GM23248 (cell line): Measurements from ENCODE around the gene SLC36A4.

Source experiments
- EZH2 ChIP-seq: fragments of 200-600 bp; sonication (generic); IDR thresholded peaks from 2 replicates; pipeline ENCODE4 v1.6.1; 2018; ENCODE audit warnings: antibody characterized with exemption, mild to moderate bottlenecking; ENCODE audit not compliant: insufficient read depth, poor library complexity, severe bottlenecking
- EZH2phosphoT487 ChIP-seq: fragments of 200-600 bp; sonication (generic); IDR thresholded peaks from 2 replicates; pipeline ENCODE4 v1.6.1; 2018; ENCODE audit warnings: antibody characterized with exemption, moderate library complexity, mild to moderate bottlenecking, low read depth; ENCODE audit not compliant: insufficient read depth

- TF ChIP-seq EZH2phosphoT487 (no peak), EZH2 (no peak)
Measured at GRCh38 chr11:93212094-93212493, 14.3 kb upstream of the SLC36A4 start.
